SW 1271 (cell line): ENCODE measurements around the gene INTS13.
"Not testable (repeated sequence)": the region's sequence is repeated elsewhere in the genome, so short reads cannot be mapped to it uniquely, and the experiment has no call there.

Experiments used
- DNase-seq, 2 experiments: peaks; one replicate each; lab custom pipeline; 2025; lab: John Stamatoyannopoulos, UW

INTS13 gene

DNA sequence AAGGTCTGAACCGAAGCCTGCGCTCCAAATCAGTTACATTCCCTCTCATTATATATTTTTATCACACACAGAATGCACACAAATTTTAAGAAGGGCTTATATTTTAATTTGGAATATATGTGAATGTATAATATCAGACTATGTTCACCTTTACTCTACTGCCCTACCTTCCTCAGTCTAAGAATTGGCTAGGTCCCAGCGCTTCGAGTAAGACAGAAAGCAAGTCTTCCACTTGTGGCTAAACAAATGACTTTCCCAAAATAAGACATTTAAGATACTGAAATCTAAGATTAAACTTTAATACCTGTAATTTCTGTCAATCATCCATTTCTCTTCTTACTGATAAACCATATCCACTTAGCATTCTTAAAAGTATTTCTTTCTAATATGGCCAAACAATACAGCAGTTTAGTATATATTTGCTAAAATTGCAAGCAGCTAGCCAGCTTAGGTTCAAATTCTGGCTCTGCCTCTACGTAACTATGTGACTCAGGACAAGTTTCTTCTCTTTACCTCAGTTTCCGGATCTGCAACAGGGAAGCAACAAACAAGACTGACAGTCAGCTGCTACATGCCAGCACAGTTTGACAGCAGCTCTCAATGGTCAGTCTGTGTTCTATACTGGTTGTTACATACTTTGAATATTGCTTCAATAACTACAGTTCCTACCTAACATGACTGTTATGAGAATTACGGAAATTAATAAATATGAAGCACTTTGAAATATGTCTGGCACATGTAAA lies 2.0 kb downstream of the INTS13 start:
- no peak for DNase-seq

DNA sequence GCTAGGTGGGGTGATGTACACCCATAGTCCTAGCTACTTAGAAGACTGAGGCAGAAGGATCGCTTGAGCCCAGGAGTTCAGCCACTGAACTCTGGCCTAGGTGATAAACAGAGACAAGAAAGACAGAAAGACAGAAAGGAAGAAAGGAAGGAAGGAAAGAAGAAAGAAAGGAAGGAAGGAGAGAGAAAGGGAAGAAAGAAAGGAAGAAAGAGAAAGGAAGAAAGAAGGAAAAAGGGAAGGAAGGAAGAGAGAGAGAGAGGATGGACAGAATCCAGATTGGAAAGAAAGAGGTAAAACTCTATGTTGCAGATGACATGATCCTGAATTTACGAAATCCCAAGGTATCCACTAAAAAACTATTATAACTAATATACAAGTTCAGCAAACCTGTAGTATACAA lies 8.2 kb downstream of the INTS13 start:
- no peak for DNase-seq

DNA sequence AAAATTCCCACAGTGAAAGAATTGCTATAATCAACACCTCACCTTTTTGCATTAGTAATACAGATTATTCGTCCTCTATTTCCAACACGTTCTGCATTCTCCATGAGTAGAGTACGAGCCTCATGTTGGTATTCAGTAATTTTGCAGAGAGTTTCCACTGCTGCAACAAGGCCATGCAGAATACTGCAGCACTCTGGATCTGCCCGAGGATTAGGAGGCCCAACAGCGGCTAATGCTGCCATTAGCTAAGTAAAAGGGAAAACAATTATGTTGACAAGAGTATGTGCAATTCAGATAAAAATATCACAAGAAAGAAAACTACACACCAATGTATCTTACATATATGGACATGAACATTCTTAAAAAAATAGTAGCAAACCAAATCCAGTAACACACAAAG lies 9.1 kb downstream of the INTS13 start:
- no peak for DNase-seq

DNA sequence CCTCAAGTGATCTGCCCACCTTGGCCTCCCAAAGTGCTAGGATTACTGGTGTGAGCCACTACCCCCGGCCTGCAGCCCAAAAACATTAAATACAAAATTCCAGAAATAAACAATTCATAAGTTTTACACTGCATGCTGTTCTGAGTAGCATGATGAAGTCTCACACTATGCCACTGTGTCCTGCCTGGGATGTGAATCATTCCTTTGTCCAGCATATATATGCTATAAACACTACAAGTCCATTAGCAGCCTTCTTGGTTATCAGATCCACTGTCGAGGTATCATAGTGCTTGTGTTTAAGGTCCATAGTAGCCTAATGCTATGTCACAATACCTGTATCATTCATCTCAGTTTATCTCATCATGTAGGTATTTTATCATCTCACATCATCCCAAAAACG lies 15.9 kb downstream of the INTS13 start:
- DNase-seq = no peak

DNA sequence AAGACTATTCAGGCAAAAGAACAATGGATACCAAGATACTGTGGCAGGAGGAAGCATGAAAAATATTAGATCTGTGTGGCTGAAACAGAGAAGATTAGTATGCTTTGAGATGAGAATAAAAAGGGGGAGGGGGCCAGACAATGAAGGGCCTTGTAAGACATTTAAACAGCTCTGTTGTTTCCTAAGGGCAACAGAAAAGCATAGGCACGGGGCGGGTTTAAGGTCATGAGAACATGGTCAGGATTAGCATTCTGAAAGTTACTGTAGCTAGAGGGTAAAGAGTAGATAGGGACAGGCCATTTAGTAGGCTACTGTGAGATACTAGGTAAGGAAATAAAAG lies 18.6 kb downstream of the INTS13 start:
- DNase-seq = no peak

DNA sequence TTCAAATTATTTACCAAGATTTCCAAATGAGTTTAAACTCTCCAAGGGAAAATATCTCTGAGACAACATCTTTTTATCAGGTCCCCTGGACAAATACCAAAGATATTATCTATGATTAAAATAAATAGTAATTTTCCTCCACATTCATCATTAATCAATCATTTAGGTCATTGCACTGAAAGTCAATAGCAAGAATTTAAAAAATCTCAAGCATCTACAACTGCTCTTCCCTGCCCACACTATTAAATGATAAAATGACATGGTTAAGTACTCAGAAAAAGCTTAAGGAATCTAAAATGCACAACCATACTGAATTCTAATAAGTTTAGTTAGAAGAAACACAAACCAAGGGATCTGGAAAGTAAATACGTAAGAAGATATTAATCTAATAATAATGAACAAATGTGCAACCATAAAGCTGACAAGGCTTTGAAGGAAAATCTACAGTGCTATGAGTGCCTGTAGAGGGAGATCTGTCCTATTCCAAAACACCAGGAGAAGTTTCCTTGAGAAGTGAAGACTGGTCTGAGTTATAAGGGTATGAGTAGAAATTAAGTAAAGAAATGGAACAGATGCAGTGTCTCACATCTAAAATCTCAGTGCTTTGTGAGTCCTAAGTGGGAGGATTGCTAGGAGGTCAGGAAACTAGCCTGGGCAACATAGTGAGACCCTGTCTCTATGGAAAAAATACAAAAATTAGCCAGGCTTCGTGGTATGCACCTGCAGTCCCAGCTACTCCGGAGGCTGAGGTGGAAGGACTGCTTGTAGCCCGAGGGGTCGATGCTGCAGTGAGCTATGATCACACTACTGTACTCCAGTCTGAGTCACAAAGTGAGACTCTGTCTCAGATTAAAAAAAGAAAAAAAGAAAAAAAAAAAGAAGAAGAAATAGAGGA lies 19.2 kb downstream of the INTS13 start:
- no peak for DNase-seq

DNA sequence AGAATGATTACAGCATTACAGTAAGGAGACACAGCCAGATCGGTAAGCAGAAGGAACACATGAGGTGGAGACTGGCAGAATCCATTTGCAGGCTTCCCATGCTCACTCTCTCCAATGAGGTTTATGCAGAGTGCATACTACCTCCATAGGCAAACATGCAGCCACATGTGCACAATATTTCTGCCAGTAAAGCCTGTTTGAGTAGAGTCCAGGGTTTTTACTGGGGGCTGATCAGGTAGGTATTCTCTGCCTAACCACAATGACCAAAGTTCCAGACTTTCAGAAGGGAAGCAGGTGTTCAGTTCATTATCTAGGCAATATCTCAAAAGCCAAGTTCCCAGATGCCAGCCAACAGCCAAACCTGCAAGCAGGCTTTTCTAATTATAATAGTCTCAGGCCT lies 31.1 kb downstream of the INTS13 start:
- no peak for DNase-seq

DNA sequence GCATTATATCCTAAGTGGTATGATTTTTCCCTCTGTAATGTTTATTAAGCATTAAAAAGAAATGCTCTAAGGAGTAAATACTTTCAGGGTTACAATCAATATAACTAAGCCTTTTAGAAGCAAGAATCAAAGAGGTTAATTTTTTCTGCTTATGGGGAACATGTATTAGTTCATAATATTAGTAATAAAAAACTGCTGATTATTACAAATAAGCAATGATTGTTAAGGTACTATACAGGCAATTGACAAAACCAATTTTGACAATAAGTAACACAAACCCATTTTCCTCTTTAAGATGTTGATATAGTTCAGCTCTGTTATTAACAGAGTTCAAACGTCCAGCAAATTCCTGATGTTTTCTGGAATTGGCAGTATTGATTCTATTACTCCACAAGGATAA lies 31.8 kb downstream of the INTS13 start:
- DNase-seq = no peak

DNA sequence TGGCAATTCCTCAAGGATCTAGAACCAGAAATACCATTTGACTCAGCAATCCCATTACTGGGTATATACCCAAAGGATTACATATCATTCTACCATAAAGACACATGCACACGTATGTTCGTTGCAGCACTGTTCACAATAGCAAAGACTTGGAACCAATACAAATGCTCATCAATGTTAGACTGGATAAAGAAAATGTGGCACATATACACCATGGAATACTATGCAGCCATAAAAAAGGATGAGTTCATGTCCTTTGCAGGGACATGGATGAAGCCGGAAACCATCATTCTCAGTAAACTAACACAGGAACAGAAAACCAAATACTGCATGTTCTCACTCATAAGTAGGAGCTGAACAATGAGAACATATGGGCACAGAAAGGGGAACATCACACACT lies 34.4 kb downstream of the INTS13 start:
- not testable (repeated sequence) for DNase-seq

DNA sequence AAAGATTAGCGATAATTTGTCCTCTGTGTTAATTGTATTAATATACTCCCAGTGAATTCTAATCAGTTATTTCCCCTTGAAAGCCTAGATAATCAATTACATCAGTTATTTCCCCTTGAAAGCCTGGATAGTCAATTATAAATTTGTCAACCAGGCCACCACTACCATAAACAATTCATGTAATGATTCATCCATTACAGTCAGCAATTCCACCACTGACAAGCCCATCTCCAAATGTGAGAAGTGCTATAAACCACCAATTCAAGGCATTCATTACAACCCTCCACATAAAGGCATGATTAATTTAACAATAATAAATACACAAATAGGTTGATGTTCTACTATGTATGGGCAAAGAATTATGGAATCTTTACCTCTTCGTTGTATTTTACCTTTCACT lies 40.9 kb downstream of the INTS13 start:
- no peak for DNase-seq

DNA sequence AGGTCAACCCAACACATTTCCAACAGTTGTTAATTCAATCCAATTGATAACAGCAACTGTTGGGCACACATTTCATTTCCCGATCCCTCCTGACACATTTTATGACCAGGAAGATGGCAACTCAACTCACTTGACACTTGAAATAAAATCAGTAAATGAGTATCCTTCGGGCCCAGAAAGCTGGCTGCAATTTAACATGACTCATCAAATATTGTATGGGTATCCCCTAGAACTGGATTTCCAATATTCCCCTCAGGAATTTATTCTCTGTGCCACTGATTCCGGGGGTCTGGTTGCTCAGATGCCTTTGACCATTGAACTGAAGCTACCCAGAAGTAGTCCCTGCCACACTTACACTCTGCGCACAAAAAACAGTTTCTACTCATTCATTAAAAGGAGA lies 42.1 kb downstream of the INTS13 start:
- no peak for DNase-seq

DNA sequence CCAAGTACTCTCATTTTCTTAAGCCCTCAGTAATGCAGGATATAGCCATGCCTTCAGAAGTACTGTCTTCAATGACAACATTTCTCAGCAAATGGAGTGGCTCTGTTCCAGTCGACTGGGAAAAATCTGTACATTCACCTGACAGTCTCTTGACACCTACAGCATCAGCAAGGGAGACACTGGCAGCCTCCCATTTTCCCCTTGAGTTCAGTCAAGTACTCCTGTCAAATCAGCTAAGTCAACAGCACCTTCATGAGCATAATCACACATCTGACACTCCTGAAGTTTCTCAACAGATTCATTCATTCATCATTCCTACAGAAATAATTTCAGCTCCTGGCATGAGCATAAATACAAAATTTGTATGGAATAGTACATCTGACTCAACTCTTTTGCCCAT lies 46.1 kb downstream of the INTS13 start:
- DNase-seq = no peak

DNA sequence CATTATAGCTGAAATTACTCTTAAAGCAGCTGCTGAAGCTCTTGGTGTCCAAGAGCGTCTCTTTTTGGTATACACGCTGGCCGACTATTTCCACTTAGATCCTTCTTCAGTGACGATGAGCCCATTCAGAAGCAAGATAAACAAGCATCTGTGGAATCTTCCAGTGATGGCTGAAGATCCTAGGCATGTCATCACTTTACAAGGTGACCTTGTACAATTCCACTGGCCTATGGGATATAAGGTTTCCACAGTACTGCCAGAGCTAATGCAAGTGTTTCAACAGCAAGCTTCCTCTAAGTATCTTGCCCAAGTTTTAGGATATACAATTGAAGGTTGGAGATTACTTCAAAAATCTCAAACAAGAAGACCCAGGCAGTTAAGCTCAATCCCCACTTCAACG lies 47.0 kb downstream of the INTS13 start:
- DNase-seq = no peak

DNA sequence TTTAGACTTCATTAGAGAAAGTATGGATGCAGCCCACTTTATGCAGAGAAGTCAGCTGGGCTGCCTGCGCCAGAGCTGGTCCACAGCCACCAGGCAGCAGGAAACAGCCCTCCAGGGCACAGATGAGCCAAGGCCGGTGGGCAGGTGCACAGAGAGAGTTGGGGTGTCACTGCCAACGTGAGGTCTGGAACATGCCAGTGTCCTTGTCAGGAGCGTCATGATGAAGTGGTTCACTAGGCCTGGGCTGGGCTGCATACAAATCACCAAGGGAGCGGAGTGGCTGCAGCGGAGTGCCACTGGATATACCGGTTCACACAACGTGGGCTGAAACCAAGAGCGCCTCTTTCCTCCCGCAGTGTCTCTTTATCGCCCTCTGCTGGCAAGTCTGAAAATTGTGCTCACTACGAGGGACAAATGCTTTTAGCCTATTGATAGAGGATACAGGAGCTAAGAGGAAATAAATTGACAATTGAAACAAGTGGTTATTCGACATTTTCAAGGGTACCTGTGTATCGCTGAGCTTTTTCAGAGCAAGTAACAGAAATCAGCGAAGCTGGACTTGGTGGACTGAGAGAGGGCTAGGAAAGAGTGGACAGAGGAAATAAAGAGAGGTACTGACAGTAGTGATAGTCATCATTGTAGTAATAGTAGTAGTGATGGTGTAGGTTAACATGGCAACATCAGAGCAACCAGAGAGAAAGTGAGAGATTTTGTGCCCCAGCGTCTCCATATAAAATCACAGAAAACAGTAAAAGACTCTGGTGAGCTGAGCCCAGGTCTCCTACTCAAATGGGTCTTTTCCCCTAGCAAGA lies 52.8 kb downstream of the INTS13 start:
- DNase-seq = peak; percentile 50 to 75

DNA sequence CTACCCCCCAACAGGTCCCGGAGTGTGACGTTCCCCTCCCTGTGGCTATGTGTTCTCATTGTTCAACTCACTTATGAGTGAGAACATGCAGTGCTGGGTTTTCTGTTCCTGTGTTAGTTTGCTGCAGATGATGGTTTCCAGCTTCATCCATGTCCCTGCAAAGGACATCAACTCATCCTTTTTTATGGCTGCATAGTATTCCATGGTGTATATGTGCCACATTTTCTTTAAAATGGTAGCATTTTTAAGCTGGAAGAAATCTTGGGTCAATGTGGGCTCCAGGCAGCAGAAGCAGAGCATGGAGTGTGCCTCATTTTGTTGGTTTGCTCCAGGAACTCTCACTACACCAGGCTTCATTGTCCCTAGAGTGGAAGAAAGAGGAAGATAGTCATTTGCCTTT lies 57.2 kb downstream of the INTS13 start:
- DNase-seq = no peak

DNA sequence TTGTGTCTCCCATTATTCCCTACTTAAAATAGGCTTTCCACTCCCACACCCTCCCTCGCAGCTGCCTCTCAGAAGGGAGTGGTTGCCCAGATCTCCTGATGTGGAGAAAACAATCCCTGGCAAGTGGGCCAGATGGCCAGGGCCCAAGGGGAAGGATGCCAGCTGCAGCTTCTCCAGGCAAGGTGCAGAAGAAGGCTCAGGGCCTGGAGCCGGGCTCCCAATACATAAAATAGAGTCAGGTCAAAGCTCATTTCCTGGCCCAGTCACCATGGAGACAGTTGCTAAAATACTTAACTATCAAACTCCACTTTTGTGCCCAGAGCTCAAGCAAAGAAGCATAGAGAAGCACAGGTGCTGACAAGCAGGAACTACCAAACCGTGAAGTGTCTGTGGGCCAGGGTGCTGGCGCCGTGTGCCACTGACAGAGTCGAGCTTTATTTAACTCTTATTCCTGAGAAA lies 59.1 kb downstream of the INTS13 start:
- no peak for DNase-seq

DNA sequence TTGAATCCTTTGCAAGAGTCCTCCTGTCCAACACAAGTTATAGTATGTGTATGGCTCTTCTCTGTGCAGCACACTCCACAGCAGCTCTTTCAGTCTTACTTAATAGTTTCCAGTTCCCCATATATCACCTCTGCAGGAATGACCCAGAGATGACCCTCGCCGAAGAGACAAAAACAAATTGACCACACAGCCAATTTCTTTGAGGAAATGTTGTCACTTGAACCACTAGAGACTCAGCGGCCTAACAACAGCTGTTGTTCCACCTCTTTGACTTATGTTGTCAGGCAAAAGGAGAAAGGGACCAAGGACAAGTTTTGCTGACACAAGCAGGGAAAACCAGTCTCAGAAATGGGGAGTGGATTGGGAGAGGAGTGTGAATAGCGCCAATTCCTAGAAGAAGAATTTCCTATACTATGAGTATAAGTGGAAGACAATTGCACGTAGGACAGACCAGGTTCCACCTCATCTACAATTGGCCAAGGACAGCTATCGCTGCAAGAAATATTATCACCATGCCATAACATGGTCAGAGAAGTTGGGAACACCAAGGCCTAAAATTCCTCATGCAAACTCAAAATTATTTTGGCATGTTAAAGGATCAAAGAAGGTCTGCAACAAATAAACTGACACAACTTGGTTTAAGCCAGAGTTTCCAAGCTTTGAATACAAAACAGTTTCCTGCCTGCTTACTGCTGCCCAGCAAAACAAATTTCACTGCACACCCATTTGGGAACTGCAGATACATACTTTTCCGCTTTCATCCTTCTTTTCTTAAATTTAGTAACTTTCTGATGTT lies 63.1 kb downstream of the INTS13 start:
- no peak for DNase-seq

DNA sequence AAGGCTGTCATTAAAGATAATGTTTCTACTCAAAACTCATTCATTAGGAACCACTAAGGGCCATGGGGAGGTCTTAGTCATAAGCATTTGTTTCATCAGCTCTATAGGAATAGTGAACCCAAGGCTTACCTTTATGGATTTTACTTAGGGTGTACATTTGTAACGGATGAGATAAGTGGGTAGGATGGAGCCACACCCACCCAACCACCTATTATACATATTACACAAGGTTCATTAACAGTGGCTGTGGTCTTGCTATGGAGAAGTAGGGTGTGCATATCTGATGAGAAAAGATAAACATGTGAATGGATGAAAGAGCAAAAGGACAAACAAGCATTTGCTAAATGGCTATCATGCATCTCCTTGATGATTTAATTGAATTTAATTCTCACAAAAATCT lies 65.2 kb downstream of the INTS13 start:
- no peak for DNase-seq

DNA sequence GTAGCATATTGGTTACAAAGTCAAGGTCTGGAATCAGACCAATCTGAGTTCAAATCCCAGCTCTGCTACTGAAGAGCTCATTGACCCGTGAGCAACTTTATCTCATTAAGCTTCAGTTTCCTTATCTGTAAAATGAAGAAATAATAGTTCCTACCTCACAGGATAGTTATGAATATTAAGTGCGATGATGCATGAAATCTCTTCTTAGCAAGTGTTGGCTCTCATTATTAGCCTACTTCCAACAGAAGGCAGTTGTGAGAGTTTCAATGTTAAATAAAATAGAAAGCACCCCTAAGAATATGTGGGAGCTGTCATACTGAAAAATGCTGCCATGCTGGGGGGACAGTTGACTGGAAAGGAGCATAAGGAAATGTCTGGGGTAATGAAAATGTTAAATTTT lies 65.8 kb downstream of the INTS13 start:
- no peak for DNase-seq

DNA sequence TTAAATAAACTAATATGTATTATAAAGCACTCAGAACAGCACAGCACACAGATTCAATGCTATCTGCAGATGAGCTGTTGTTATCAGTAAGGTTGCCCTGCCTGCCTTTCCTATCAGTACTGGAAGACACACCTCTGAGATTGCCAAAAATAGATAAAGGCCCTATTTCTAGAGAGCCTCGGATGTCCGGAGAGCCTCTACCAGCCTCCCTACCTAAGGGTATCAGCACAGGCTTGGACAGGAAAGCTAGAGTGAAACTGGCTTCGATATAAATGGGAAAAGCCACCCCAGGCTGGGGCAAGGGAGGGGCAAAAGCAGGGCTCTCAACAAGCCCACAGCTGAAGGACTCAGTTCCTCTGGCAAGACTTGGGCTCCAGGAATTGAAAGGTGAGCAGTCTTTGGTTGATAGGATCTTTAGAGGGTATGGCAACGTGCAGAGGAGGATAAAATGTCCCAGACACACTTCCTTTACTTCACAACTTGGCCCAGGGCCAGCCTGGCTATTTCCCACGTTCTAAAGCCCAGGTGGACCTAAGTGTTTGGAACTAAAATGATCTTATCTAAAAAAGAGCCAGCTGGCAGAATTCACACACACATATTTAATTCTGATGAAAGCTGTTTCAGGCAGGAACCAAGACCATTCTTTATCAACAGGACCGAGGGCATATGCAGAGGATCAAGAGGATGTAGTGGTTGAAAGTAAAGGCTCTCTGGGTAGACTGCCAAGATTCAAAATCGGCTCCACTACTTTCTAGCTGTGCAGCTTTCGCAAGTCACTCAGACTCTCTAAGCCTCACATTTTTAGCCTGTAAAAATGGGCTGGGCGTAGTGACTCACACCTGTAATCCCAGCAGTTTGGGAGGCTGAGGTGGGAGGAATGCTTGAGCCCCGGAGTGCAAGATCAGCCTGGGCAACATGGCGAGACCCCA lies 67.0 kb downstream of the INTS13 start:
- no peak for DNase-seq
